ENCODE measurements around the gene MYO1A. TPM values are rescaled to one million over a fixed set of nuclear protein-coding genes. Genes with fewer than 3 reads are reported as not detected.

MYO1A gene
- total RNA-seq, 1 experiment from 2014 or later, result 0.12 TPM

GRCh38 chr12:57072661-57073060 is 22.7 kb upstream of the MYO1A start:
- no TSS peak for BruUV-seq (replicated peaks)
- POLR2A ChIA-PET, result interaction anchor here (0.6 to 7.6 kb wide), 5 partner anchors 16 to 345 kb away, joined by 3 to 146 read pairs (median 4); partner anchors contain the start of genes NAB2 and STAT6
- no peak overlapping the region for H3K4me3 Mint-ChIP-seq (ENCODE audit: unreplicated experiment)
- peaks cover 12% of the 10 kb centered on the region for H3K4me1 Mint-ChIP-seq (ENCODE audit: insufficient read depth, unreplicated experiment)
- intact Hi-C loops (cut with micrococcal nuclease), result no loop called here
- H3K27ac Mint-ChIP-seq (ENCODE audit: low read depth, unreplicated experiment), result peak overlapping the region; percentile 22
- H3K9me3 Mint-ChIP-seq (ENCODE audit: unreplicated experiment), result no peaks in the 10 kb centered on the region
- TF ChIP-seq CTCF (IDR thresholded peaks at IDR 0.05; ENCODE audit: unreplicated experiment), result no peak
- H3K27me3 Mint-ChIP-seq (ENCODE audit: insufficient read depth, unreplicated experiment), result no peaks in the 10 kb centered on the region
- CTCF ChIA-PET, result interaction anchor here (0.8 to 5.8 kb wide), 7 partner anchors 10 to 112 kb away, joined by 3 to 112 read pairs (median 10); partner anchors contain the start of gene STAT6
- H3K36me3 Mint-ChIP-seq (ENCODE audit: insufficient read depth, unreplicated experiment), result peaks cover 46% of the 10 kb centered on the region
- no peak for DNase-seq (ENCODE audit: unreplicated experiment)

GRCh38 chr12:57069523-57069922 is 19.6 kb upstream of the MYO1A start:
- Mint-ChIP-seq H3K4me3 (ENCODE audit: unreplicated experiment) (no peak overlapping the region), H3K36me3 (ENCODE audit: insufficient read depth, unreplicated experiment) (peaks cover 49% of the 10 kb centered on the region), H3K4me1 (ENCODE audit: insufficient read depth, unreplicated experiment) (peaks cover 12% of the 10 kb centered on the region), H3K27ac (ENCODE audit: low read depth, unreplicated experiment) (peak overlapping the region; percentile 83), H3K9me3 (ENCODE audit: unreplicated experiment) (no peaks in the 10 kb centered on the region), H3K27me3 (ENCODE audit: insufficient read depth, unreplicated experiment) (no peaks in the 10 kb centered on the region)
- peak; percentile 78 for TF ChIP-seq CTCF (IDR thresholded peaks at IDR 0.05; ENCODE audit: unreplicated experiment)
- POLR2A ChIA-PET, result interaction anchor here (0.6 to 7.6 kb wide), 14 partner anchors 9 to 182 kb away, joined by 3 to 146 read pairs (median 7); partner anchors contain the start of genes NAB2, NEMP1, STAC3 and STAT6
- peak; percentile 86 for DNase-seq (ENCODE audit: unreplicated experiment)
- BruUV-seq (replicated peaks), result no TSS peak
- intact Hi-C loops (cut with micrococcal nuclease), result loop anchor here (1.0 kb wide), 3 partner anchors 24 to 114 kb away; no protein-coding TSS in a partner anchor
- CTCF ChIA-PET, result interaction anchor here (0.5 to 5.8 kb wide), 37 partner anchors 8 to 303 kb away, joined by 3 to 112 read pairs (median 4); partner anchors contain the start of genes NAB2, NEMP1 and STAT6

DNA sequence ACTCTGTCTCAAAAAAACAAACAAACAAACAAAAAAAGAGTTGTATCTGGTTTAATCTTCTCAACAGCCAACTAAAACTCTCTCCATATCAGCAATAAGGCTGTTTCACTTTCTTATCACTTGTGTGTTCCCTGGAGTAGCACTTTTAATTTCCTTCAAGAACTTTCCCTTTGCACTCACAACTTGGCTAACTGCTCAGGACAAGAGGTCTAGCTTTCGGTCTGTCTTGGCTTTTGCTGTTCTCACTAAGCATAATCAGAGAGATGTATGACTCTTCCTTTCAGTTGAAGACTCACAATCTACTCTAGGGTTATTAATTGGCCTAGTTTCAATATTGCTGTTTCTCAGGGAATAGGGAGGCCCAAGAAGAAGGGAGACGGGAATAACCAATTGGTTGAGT is 16.3 kb upstream of the MYO1A start:
- Mint-ChIP-seq H3K4me3 (ENCODE audit: unreplicated experiment) (no peak overlapping the region), H3K27me3 (ENCODE audit: insufficient read depth, unreplicated experiment) (no peaks in the 10 kb centered on the region), H3K4me1 (ENCODE audit: insufficient read depth, unreplicated experiment) (peaks cover 8% of the 10 kb centered on the region), H3K36me3 (ENCODE audit: insufficient read depth, unreplicated experiment) (peaks cover 36% of the 10 kb centered on the region), H3K9me3 (ENCODE audit: unreplicated experiment) (no peaks in the 10 kb centered on the region), H3K27ac (ENCODE audit: low read depth, unreplicated experiment) (no peak overlapping the region)
- no peak for DNase-seq (ENCODE audit: unreplicated experiment)
- ChIA-PET CTCF (interaction anchor here (0.6 to 11.7 kb wide), 8 partner anchors 10 to 152 kb away, joined by 4 to 231 read pairs (median 7); partner anchors contain the start of genes STAT6 and ZBTB39), POLR2A (interaction anchor here (1.7 kb wide), 1 partner anchor 46 kb away, joined by 9 read pairs; no protein-coding TSS in a partner anchor)
- TF ChIP-seq CTCF (IDR thresholded peaks at IDR 0.05; ENCODE audit: unreplicated experiment), result no peak
- no TSS peak for BruUV-seq (replicated peaks)
- intact Hi-C loops (cut with micrococcal nuclease), result no loop called here

- Mint-ChIP-seq H3K27me3 (ENCODE audit: insufficient read depth, unreplicated experiment) (no peaks in the 10 kb centered on the region), H3K9me3 (ENCODE audit: unreplicated experiment) (no peaks in the 10 kb centered on the region), H3K4me1 (ENCODE audit: insufficient read depth, unreplicated experiment) (no peaks in the 10 kb centered on the region), H3K4me3 (ENCODE audit: unreplicated experiment) (no peak overlapping the region), H3K27ac (ENCODE audit: low read depth, unreplicated experiment) (no peak overlapping the region), H3K36me3 (ENCODE audit: insufficient read depth, unreplicated experiment) (peaks cover 18% of the 10 kb centered on the region)
- TF ChIP-seq CTCF (IDR thresholded peaks at IDR 0.05; ENCODE audit: unreplicated experiment), result no peak
- ChIA-PET CTCF (interaction anchor here (0.6 to 11.7 kb wide), 6 partner anchors 30 to 265 kb away, joined by 3 to 231 read pairs (median 3); partner anchors contain the start of genes STAT6 and ZBTB39), POLR2A (interaction anchor here (1.8 kb wide), 1 partner anchor 48 kb away, joined by 14 read pairs; the partner anchor contains the start of gene STAT6)
- DNase-seq (ENCODE audit: unreplicated experiment), result no peak
- intact Hi-C loops (cut with micrococcal nuclease), result no loop called here
- no TSS peak for BruUV-seq (replicated peaks)
Observed at GRCh38 chr12:57063991-57064685, 14.2 kb upstream of the MYO1A start.
